Muscle layer of duodenum (tissue), 2 donors: ENCODE measurements around the gene SIKE1.

Experiments
- H3K27ac ChIP-seq: one replicate; pipeline ENCODE4 v1.7.0; 2013; ENCODE audit warnings: mild to moderate bottlenecking, low read length
- H3K27me3 ChIP-seq: one replicate; pipeline ENCODE4 v1.7.0; 2013; ENCODE audit warnings: low read depth, mild to moderate bottlenecking, control low read depth, low read length
- H3K36me3 ChIP-seq, 2 donors: one replicate each; pipeline ENCODE4 v1.7.0; 2013; ENCODE audit warnings: low read length in 2 of 2, control low read depth in 1 of 2, mild to moderate bottlenecking in 1 of 2; ENCODE audit not compliant: insufficient read depth in 2 of 2, control insufficient read depth in 1 of 2
- H3K4me1 ChIP-seq, 2 donors: one replicate each; pipeline ENCODE4 v1.7.0; 2013; ENCODE audit warnings: low read length in 2 of 2, mild to moderate bottlenecking in 2 of 2, control low read depth in 1 of 2, moderate library complexity in 1 of 2; ENCODE audit not compliant: insufficient read depth in 2 of 2, control insufficient read depth in 1 of 2
- H3K4me3 ChIP-seq, 2 donors: one replicate each; pipeline ENCODE4 v1.7.0; 2013; ENCODE audit warnings: low read length in 2 of 2, low read depth in 1 of 2, mild to moderate bottlenecking in 1 of 2
- H3K9me3 ChIP-seq, 2 donors: one replicate each; pipeline ENCODE4 v1.7.0; 2013; ENCODE audit warnings: low read length in 2 of 2, control low read depth in 1 of 2, mild to moderate bottlenecking in 1 of 2; ENCODE audit not compliant: control insufficient read depth in 1 of 2
- donor health status: healthy.

Gene SIKE1

DNA sequence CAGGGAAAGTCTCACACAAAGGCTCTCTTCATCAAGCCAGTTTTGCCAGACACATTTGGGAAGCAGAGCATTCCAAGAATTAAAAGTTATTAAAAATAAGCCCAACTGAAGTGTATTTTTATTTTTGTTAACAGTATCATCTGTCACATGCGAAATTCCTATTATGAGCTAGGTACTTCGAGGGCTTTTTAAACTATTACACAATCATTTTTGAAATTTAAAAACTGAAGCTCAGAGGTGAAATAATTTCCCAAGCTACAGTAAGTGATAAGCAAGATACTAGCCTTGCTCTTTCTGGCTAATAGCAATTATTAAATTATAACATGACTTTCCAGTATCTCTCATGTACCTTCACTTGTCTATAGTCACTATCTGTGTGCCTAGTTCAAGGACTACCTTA, 51.9 kb downstream of the SIKE1 start:
- H3K4me3 ChIP-seq = no peak overlapping the region
- H3K27ac ChIP-seq = no peak overlapping the region
- no peaks in the 10 kb centered on the region for H3K9me3 ChIP-seq
- H3K36me3 ChIP-seq = peaks cover 82 to 90% of the 10 kb centered on the region in 2 donors
- H3K27me3 ChIP-seq = no peaks in the 10 kb centered on the region
- peaks cover 0 to 6% of the 10 kb centered on the region in 2 donors for H3K4me1 ChIP-seq

DNA sequence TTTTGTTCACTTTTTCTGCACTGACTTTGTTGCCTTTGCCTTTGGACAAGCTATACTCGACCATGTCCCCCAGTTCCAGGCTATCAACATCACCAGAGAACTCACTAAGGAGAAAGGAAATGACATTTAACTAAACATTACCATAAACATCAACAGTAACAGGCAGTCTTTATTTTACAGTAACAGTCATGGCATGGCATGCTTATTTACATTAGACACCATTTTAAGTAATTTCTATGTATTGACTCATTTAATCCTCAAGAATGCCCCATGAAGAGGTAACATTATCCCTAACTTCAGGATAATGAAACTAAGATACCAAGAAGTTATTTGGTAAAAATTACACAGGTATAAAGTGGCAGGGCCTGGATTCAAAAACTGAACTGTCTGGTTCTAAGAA, 55.3 kb downstream of the SIKE1 start:
- Histone ChIP-seq H3K36me3 (peaks cover 85 to 92% of the 10 kb centered on the region in 2 donors), H3K4me3 (no peak overlapping the region), H3K4me1 (peaks cover 0 to 8% of the 10 kb centered on the region in 2 donors), H3K9me3 (no peaks in the 10 kb centered on the region), H3K27me3 (no peaks in the 10 kb centered on the region), H3K27ac (no peak overlapping the region)

DNA sequence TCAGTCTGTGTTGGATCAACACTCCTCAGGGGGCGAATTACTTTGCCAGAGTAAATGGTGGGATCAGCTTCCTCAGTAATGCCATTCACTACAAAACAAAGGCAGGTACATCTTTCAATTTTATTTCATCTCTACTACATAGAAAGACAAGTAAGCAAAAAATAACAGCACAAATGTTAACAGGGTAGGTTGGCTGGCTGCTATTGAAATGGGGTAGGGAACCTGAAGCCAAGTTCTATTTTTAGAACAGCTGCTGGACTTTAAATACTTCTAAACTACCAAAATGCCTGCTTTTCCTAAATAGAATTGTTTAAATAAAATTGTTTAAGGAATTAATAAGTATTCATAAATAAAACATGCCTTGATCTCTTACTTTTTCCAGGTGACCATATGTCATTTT, 56.6 kb downstream of the SIKE1 start:
- Histone ChIP-seq H3K4me1 (peaks cover 0 to 8% of the 10 kb centered on the region in 2 donors), H3K27ac (no peak overlapping the region), H3K36me3 (peaks cover 89 to 92% of the 10 kb centered on the region in 2 donors), H3K9me3 (no peaks in the 10 kb centered on the region), H3K27me3 (no peaks in the 10 kb centered on the region), H3K4me3 (no peak overlapping the region)

DNA sequence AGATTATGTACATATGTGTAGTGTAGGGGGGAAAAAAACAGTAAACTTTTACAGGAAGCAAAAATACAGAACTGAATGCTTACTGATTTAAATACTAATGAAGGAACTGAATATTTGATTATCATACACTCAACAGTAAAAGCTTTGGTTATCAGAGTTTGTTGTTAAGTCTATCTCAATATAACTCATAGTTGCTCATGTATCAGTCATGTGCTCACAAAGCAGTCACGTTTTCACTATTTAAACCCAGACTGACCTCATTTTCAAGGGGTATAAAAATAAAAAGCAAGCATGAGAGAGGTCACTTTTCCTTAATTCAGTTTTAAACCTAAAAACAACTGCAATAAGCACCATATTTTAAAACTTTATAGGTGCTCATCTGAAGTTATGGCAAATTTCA, 57.0 kb downstream of the SIKE1 start:
- peaks cover 0 to 8% of the 10 kb centered on the region in 2 donors for H3K4me1 ChIP-seq
- H3K4me3 ChIP-seq = no peak overlapping the region
- no peaks in the 10 kb centered on the region for H3K9me3 ChIP-seq
- no peaks in the 10 kb centered on the region for H3K27me3 ChIP-seq
- H3K27ac ChIP-seq = no peak overlapping the region
- peaks cover 89 to 93% of the 10 kb centered on the region in 2 donors for H3K36me3 ChIP-seq

DNA sequence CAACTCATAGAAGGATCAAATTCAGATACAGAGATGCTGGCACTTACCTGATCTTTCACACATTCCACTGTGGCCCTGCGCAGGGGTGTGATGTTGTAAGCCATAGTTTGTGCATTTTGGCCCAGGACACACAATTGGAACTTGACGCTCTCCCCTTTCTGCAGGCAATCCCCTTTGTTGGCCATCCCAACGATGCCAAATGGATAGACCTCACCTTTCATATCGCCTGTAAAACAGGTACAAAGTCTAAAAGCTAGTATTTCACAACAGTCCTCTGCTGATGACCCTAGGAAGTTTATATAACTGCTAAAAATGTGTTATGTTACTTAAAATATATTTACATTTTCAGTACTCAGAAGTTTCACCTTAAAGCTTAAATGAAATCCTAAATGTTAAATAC, 60.0 kb downstream of the SIKE1 start:
- peaks cover 4 to 20% of the 10 kb centered on the region in 2 donors for H3K4me1 ChIP-seq
- H3K4me3 ChIP-seq = no peak overlapping the region
- no peaks in the 10 kb centered on the region for H3K9me3 ChIP-seq
- H3K27me3 ChIP-seq = no peaks in the 10 kb centered on the region
- H3K27ac ChIP-seq = no peak overlapping the region
- peaks cover 70 to 82% of the 10 kb centered on the region in 2 donors for H3K36me3 ChIP-seq
